ENCODE results near the gene MATK.

Gene MATK

DNA sequence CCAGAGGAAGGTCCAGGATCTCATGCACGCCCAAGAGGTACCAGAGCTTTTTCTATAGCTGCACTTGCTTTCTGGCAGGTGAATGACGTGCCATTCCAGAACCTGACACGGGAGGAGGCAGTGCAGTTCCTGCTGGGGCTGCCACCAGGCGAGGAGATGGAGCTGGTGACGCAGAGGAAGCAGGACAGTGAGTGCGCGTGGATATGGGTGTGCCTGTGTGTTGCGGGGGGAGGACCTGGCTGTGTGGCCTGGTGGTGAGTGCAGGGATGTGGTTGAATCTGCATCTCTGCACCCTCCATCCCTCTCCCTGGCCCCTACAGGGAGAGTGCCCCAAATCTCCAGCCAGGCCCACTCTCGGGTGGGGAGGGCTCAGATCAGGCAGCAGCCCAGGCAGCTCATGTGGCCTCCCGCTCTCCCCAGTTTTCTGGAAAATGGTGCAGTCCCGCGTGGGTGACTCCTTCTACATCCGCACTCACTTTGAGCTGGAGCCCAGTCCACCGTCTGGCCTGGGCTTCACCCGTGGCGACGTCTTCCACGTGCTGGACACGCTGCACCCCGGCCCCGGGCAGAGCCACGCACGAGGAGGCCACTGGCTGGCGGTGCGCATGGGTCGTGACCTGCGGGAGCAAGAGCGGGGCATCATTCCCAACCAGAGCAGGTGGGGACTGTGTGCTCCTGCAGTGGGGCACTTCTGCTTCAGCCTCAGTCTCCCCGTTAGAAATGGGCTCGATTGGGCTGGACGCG, 47.5 kb downstream of the MATK start:
- H3K9me3 ChIP-seq (ENCODE audit: insufficient read depth, low read depth, low read length), result peaks cover 5% of the 10 kb centered on the region
- H3K4me1 ChIP-seq (ENCODE audit: control insufficient read depth in 1 of 2, insufficient read depth in 2 of 2, low read length in 2 of 2), result no peaks in the 10 kb centered on the region
- no peak overlapping the region for H2BK120ac ChIP-seq (ENCODE audit: insufficient read depth, low read length, poor library complexity)
- H3K79me2 ChIP-seq (ENCODE audit: control insufficient read depth, insufficient read depth, low read length, poor library complexity), result no peaks in the 10 kb centered on the region
- H3K9ac ChIP-seq (ENCODE audit: low read length), result no peak overlapping the region
- WGBS (ENCODE audit: extremely low coverage, insufficient coverage, insufficient read length), result no CpG with 5 or more reads among the region's 32 CpGs
- no peak overlapping the region for H4K8ac ChIP-seq (ENCODE audit: low read depth, low read length)
- no peak overlapping the region for H2AK5ac ChIP-seq (ENCODE audit: low read length)
- no peak overlapping the region for H2AFZ ChIP-seq (ENCODE audit: insufficient read depth, low read length, poor library complexity)
- no peak overlapping the region for H4K12ac ChIP-seq (ENCODE audit: low read depth, low read length)
- H3K4me2 ChIP-seq (ENCODE audit: low read length), result no peak overlapping the region
- no peak overlapping the region for H2BK5ac ChIP-seq (ENCODE audit: low read depth, low read length, poor library complexity)
- H3K18ac ChIP-seq (ENCODE audit: low read length), result no peak overlapping the region
- H3K4ac ChIP-seq (ENCODE audit: low read depth, low read length), result no peak overlapping the region
- H3K27me3 ChIP-seq (ENCODE audit: insufficient read depth, low read length), result no peaks in the 10 kb centered on the region
- H4K91ac ChIP-seq (ENCODE audit: low read depth, low read length), result no peak overlapping the region
- H3K79me1 ChIP-seq (ENCODE audit: low read length), result no peaks in the 10 kb centered on the region
- no peak for DNase-seq
- no peak overlapping the region for H3K27ac ChIP-seq (ENCODE audit: low read depth, low read length)
- no peak overlapping the region for H3K4me3 ChIP-seq (ENCODE audit: low read depth, low read length)
- peaks cover 19 to 20% of the 10 kb centered on the region in 2 experiments for H3K36me3 ChIP-seq (ENCODE audit: control insufficient read depth in 1 of 2, insufficient read depth in 2 of 2, low read length in 2 of 2)
- no peak overlapping the region for H3K23ac ChIP-seq (ENCODE audit: low read length)
- no peak overlapping the region for H2BK12ac ChIP-seq (ENCODE audit: low read length)
- no peak overlapping the region for H3K14ac ChIP-seq (ENCODE audit: low read length)

DNA sequence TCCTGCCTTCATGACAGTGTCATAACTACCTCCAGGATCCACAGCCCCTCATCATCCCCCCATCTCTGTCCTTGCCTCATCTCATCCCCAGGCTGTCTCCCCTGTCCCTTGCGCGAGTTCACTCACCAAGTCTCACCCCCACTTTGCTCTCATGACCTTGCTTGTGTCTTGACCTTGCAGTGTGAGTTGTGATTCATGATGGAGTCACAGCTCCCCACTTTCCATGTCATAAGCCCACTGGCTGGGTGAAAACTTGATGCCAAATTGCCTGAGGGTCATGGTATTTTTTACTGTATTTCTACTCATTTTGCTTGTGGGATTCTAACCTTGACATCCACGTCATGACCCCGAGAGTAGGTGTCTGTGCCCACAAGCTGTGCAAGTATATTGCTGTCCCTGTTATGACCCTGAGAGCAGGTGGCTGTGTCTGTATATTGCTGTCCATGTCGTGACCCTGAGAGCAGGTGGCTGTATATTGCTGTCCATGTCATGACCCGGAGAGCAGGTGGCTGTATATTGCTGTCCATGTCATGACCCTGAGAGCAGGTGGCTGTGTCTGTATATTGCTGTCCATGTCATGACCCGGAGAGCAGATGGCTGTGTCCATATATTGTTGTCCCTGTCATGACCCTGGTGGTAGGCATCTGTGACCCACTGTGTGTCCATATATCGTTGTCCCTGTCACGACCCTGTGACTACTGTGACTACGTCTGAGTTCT, 48.5 kb downstream of the MATK start:
- H3K4ac ChIP-seq (ENCODE audit: low read depth, low read length), result no peak overlapping the region
- no peaks in the 10 kb centered on the region for H3K79me2 ChIP-seq (ENCODE audit: control insufficient read depth, insufficient read depth, low read length, poor library complexity)
- H3K14ac ChIP-seq (ENCODE audit: low read length), result no peak overlapping the region
- H2BK120ac ChIP-seq (ENCODE audit: insufficient read depth, low read length, poor library complexity), result no peak overlapping the region
- H3K4me3 ChIP-seq (ENCODE audit: low read depth, low read length), result no peak overlapping the region
- no peak overlapping the region for H2AFZ ChIP-seq (ENCODE audit: insufficient read depth, low read length, poor library complexity)
- H2BK12ac ChIP-seq (ENCODE audit: low read length), result no peak overlapping the region
- H3K4me2 ChIP-seq (ENCODE audit: low read length), result no peak overlapping the region
- H3K27me3 ChIP-seq (ENCODE audit: insufficient read depth, low read length), result no peaks in the 10 kb centered on the region
- WGBS (ENCODE audit: extremely low coverage, insufficient coverage, insufficient read length), result no CpG with 5 or more reads among the region's 10 CpGs
- H3K27ac ChIP-seq (ENCODE audit: low read depth, low read length), result no peak overlapping the region
- no peak overlapping the region for H3K18ac ChIP-seq (ENCODE audit: low read length)
- DNase-seq, result no peak
- no peak overlapping the region for H2BK5ac ChIP-seq (ENCODE audit: low read depth, low read length, poor library complexity)
- H3K4me1 ChIP-seq (ENCODE audit: control insufficient read depth in 1 of 2, insufficient read depth in 2 of 2, low read length in 2 of 2), result no peaks in the 10 kb centered on the region
- peaks cover 5% of the 10 kb centered on the region for H3K9me3 ChIP-seq (ENCODE audit: insufficient read depth, low read depth, low read length)
- H2AK5ac ChIP-seq (ENCODE audit: low read length), result no peak overlapping the region
- H3K9ac ChIP-seq (ENCODE audit: low read length), result no peak overlapping the region
- no peak overlapping the region for H3K23ac ChIP-seq (ENCODE audit: low read length)
- H3K79me1 ChIP-seq (ENCODE audit: low read length), result no peaks in the 10 kb centered on the region
- no peak overlapping the region for H4K8ac ChIP-seq (ENCODE audit: low read depth, low read length)
- H4K12ac ChIP-seq (ENCODE audit: low read depth, low read length), result no peak overlapping the region
- peaks cover 19 to 20% of the 10 kb centered on the region in 2 experiments for H3K36me3 ChIP-seq (ENCODE audit: control insufficient read depth in 1 of 2, insufficient read depth in 2 of 2, low read length in 2 of 2)
- H4K91ac ChIP-seq (ENCODE audit: low read depth, low read length), result no peak overlapping the region

DNA sequence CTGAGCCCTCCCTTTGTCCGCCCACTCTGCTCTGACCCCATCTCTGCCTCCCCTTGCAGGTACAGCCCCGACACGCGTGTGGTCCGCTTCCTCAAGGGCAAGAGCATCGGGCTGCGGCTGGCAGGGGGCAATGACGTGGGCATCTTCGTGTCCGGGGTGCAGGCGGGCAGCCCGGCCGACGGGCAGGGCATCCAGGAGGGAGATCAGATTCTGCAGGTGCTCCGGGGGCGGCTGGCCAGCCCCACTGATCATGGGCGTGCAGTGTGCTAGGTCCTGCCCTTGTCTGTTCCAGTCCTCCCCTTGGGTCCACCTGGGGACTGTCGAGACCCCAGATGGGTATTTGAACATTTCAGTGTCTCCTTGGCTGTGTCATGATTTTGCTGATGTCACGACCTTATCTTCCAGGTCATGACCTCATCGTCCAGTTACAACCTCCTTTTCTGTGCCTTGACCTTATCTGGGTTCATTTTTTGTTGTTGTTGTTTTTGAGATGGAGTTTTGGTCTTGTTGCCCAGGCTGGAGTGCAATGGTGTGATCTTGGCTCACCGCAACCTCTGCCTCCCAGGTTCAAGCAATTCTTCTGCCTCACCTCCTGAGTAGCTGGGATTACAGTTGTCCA, 50.0 kb downstream of the MATK start:
- Histone ChIP-seq H3K14ac (ENCODE audit: low read length) (no peak overlapping the region), H4K91ac (ENCODE audit: low read depth, low read length) (no peak overlapping the region), H2BK5ac (ENCODE audit: low read depth, low read length, poor library complexity) (no peak overlapping the region), H3K36me3 (ENCODE audit: control insufficient read depth in 1 of 2, insufficient read depth in 2 of 2, low read length in 2 of 2) (peaks cover 19 to 20% of the 10 kb centered on the region in 2 experiments), H4K12ac (ENCODE audit: low read depth, low read length) (no peak overlapping the region), H3K4me1 (ENCODE audit: control insufficient read depth in 1 of 2, insufficient read depth in 2 of 2, low read length in 2 of 2) (no peaks in the 10 kb centered on the region), H3K79me1 (ENCODE audit: low read length) (no peaks in the 10 kb centered on the region), H4K8ac (ENCODE audit: low read depth, low read length) (no peak overlapping the region), H3K27ac (ENCODE audit: low read depth, low read length) (no peak overlapping the region), H3K9me3 (ENCODE audit: insufficient read depth, low read depth, low read length) (peaks cover 5% of the 10 kb centered on the region), H3K23ac (ENCODE audit: low read length) (no peak overlapping the region), H2AFZ (ENCODE audit: insufficient read depth, low read length, poor library complexity) (no peak overlapping the region), H3K27me3 (ENCODE audit: insufficient read depth, low read length) (no peaks in the 10 kb centered on the region), H3K79me2 (ENCODE audit: control insufficient read depth, insufficient read depth, low read length, poor library complexity) (no peaks in the 10 kb centered on the region), H2BK12ac (ENCODE audit: low read length) (no peak overlapping the region), H2BK120ac (ENCODE audit: insufficient read depth, low read length, poor library complexity) (no peak overlapping the region), H3K4ac (ENCODE audit: low read depth, low read length) (no peak overlapping the region), H3K4me3 (ENCODE audit: low read depth, low read length) (no peak overlapping the region), H2AK5ac (ENCODE audit: low read length) (no peak overlapping the region), H3K4me2 (ENCODE audit: low read length) (no peak overlapping the region), H3K9ac (ENCODE audit: low read length) (no peak overlapping the region), H3K18ac (ENCODE audit: low read length) (no peak overlapping the region)
- WGBS (ENCODE audit: extremely low coverage, insufficient coverage, insufficient read length), result no CpG with 5 or more reads among the region's 21 CpGs
- DNase-seq, result no peak

DNA sequence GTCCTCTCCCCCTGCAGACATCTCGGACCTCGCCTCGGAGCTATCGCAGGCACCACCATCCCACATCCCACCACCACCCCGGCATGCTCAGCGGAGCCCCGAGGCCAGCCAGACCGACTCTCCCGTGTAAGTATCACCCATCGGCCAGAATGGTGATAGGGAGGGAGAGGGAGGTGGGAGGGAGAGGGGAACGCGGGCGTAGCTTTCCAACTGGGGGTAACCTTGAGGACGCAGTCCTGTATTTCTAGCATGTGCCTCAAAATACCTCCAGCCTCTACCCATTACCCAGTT, 51.9 kb downstream of the MATK start:
- WGBS (ENCODE audit: extremely low coverage, insufficient coverage, insufficient read length), result no CpG with 5 or more reads among the region's 14 CpGs
- H3K9ac ChIP-seq (ENCODE audit: low read length), result no peak overlapping the region
- H2AK5ac ChIP-seq (ENCODE audit: low read length), result no peak overlapping the region

More for the DNA sequence above, 51.9 kb downstream of the MATK start:
- no peaks in the 10 kb centered on the region for H3K27me3 ChIP-seq (ENCODE audit: insufficient read depth, low read length)
- H4K12ac ChIP-seq (ENCODE audit: low read depth, low read length), result no peak overlapping the region
- H2BK120ac ChIP-seq (ENCODE audit: insufficient read depth, low read length, poor library complexity), result no peak overlapping the region
- H2AFZ ChIP-seq (ENCODE audit: insufficient read depth, low read length, poor library complexity), result no peak overlapping the region
- H4K8ac ChIP-seq (ENCODE audit: low read depth, low read length), result no peak overlapping the region
- no peak overlapping the region for H3K27ac ChIP-seq (ENCODE audit: low read depth, low read length)
- H3K4ac ChIP-seq (ENCODE audit: low read depth, low read length), result no peak overlapping the region
- H3K23ac ChIP-seq (ENCODE audit: low read length), result no peak overlapping the region
- H3K18ac ChIP-seq (ENCODE audit: low read length), result no peak overlapping the region
- peaks cover 18 to 22% of the 10 kb centered on the region in 2 experiments for H3K36me3 ChIP-seq (ENCODE audit: control insufficient read depth in 1 of 2, insufficient read depth in 2 of 2, low read length in 2 of 2)
- H2BK5ac ChIP-seq (ENCODE audit: low read depth, low read length, poor library complexity), result no peak overlapping the region
- H4K91ac ChIP-seq (ENCODE audit: low read depth, low read length), result no peak overlapping the region
- H3K79me2 ChIP-seq (ENCODE audit: control insufficient read depth, insufficient read depth, low read length, poor library complexity), result no peaks in the 10 kb centered on the region
- no peak overlapping the region for H2BK12ac ChIP-seq (ENCODE audit: low read length)
- H3K9me3 ChIP-seq (ENCODE audit: insufficient read depth, low read depth, low read length), result peaks cover 7% of the 10 kb centered on the region
- H3K79me1 ChIP-seq (ENCODE audit: low read length), result no peaks in the 10 kb centered on the region
- no peak for DNase-seq
- no peaks in the 10 kb centered on the region for H3K4me1 ChIP-seq (ENCODE audit: control insufficient read depth in 1 of 2, insufficient read depth in 2 of 2, low read length in 2 of 2)
- H3K4me2 ChIP-seq (ENCODE audit: low read length), result no peak overlapping the region
- no peak overlapping the region for H3K14ac ChIP-seq (ENCODE audit: low read length)
- H3K4me3 ChIP-seq (ENCODE audit: low read depth, low read length), result no peak overlapping the region
